ENCODE results near the gene STXBP6. TPM values are rescaled to one million over a fixed set of nuclear protein-coding genes. Genes with fewer than 3 reads are reported as not detected.

Gene STXBP6
- total and polyA plus RNA-seq, 2 of the 13 experiments (the other 11 are each of a cell fraction or from before 2014, with no cell fraction given), result 35.3 to 42.8 TPM

- TF ChIP-seq ZNF713 (CRISPR knock-in tag; IDR thresholded peaks at IDR 0.05) (no peak), ZZZ3 (CRISPR knock-in tag; IDR thresholded peaks at IDR 0.05; ENCODE audit: borderline replicate concordance) (no peak), ATF7 (IDR thresholded peaks at IDR 0.05) (no peak), ATF7 (CRISPR knock-in tag; IDR thresholded peaks at IDR 0.05) (no peak), U2AF1 (optimal IDR thresholded peaks at IDR 0.05; ENCODE audit: low read depth, low read length) (no peak), SCMH1 (CRISPR knock-in tag; IDR thresholded peaks at IDR 0.05; ENCODE audit: borderline replicate concordance) (no peak), BHLHE40 (IDR thresholded peaks at IDR 0.05; ENCODE audit: low read length) (peak; percentile 44; the same call in 1 of the 2 replicates), ZNF660 (CRISPR knock-in tag; IDR thresholded peaks at IDR 0.05; ENCODE audit: borderline replicate concordance, low read depth) (no peak), ZNF121 (CRISPR knock-in tag; IDR thresholded peaks at IDR 0.05) (no peak), BRD4 (CRISPR knock-in tag; IDR thresholded peaks at IDR 0.05) (no peak), ZNF337 (CRISPR knock-in tag; IDR thresholded peaks at IDR 0.05; ENCODE audit: borderline replicate concordance, low read depth) (peak; percentile 62; the same call in 1 of the 2 replicates), FLYWCH1 (CRISPR knock-in tag; IDR thresholded peaks at IDR 0.05) (no peak), NFKB2 (CRISPR knock-in tag; IDR thresholded peaks at IDR 0.05; ENCODE audit: borderline replicate concordance) (no peak), HNRNPK (IDR thresholded peaks at IDR 0.05; ENCODE audit: low read depth, low read length, poor library complexity, severe bottlenecking) (no peak), ZNF672 (CRISPR knock-in tag; IDR thresholded peaks at IDR 0.05) (no peak), ATAD3A (CRISPR knock-in tag; IDR thresholded peaks at IDR 0.05) (no peak), SMARCC2 (IDR thresholded peaks at IDR 0.05) (no peak), ZFAT (CRISPR knock-in tag; conservative IDR thresholded peaks at IDR 0.05) (no peak), ZNF512 (CRISPR knock-in tag; IDR thresholded peaks at IDR 0.05) (no peak), ZNF770 (CRISPR knock-in tag; IDR thresholded peaks at IDR 0.05) (no peak; the same call in 1 of the 2 replicates), NFRKB (IDR thresholded peaks at IDR 0.05) (no peak), ERF (CRISPR knock-in tag; IDR thresholded peaks at IDR 0.05) (no peak)
- TF ChIP-seq, protein P1, sequence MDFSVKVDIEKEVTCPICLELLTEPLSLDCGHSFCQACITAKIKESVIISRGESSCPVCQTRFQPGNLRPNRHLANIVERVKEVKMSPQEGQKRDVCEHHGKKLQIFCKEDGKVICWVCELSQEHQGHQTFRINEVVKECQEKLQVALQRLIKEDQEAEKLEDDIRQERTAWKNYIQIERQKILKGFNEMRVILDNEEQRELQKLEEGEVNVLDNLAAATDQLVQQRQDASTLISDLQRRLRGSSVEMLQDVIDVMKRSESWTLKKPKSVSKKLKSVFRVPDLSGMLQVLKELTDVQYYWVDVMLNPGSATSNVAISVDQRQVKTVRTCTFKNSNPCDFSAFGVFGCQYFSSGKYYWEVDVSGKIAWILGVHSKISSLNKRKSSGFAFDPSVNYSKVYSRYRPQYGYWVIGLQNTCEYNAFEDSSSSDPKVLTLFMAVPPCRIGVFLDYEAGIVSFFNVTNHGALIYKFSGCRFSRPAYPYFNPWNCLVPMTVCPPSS (IDR thresholded peaks at IDR 0.05), result no peak
- TF ChIP-seq, protein P2, sequence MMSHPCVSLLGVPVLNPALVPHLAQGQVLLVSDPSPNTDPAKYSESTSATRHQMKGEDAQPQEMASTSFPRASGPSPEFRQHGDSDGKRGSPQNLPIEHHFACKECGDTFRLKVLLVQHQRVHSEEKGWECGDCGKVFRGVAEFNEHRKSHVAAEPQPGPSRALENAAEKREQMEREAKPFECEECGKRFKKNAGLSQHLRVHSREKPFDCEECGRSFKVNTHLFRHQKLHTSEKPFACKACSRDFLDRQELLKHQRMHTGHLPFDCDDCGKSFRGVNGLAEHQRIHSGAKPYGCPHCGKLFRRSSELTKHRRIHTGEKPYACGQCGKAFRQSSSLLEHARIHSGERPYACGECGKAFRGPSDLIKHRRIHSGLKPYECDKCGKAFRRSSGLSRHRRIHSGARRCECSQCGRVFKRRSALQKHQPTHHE (CRISPR knock-in tag; IDR thresholded peaks at IDR 0.05; ENCODE audit: borderline replicate concordance), result no peak
- TF ChIP-seq, protein P3, sequence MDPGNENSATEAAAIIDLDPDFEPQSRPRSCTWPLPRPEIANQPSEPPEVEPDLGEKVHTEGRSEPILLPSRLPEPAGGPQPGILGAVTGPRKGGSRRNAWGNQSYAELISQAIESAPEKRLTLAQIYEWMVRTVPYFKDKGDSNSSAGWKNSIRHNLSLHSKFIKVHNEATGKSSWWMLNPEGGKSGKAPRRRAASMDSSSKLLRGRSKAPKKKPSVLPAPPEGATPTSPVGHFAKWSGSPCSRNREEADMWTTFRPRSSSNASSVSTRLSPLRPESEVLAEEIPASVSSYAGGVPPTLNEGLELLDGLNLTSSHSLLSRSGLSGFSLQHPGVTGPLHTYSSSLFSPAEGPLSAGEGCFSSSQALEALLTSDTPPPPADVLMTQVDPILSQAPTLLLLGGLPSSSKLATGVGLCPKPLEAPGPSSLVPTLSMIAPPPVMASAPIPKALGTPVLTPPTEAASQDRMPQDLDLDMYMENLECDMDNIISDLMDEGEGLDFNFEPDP (CRISPR knock-in tag; conservative IDR thresholded peaks at IDR 0.05), result no peak
These were observed 164.5 kb downstream of the STXBP6 start (continued) for GRCh38 chr14:24885410-24885913.

Measured in HepG2 (cell line).